NB4 (cell line): Measurements from ENCODE around the gene FUS.

Experiments used
- CTCF ChIP-seq: IDR thresholded peaks from one replicate; pipeline ENCODE4 v1.5.1; 2012; ENCODE audit warnings: low read depth, low read length
- POLR2A ChIP-seq: IDR thresholded peaks from 2 replicates; pipeline ENCODE4 v1.6.1; 2011; ENCODE audit warnings: mild to moderate bottlenecking; ENCODE audit not compliant: insufficient read length; ENCODE audit errors: extremely low read depth

- TF ChIP-seq POLR2A (no peak), CTCF (no peak)
Measured at GRCh38 chr16:31193874-31194273, 13.9 kb downstream of the FUS start.
